Astrocyte (in vitro differentiated cells and primary cell): ENCODE measurements around the gene VEPH1.

Experiments used
- EZH2 ChIP-seq: IDR thresholded peaks from 2 replicates; pipeline ENCODE4 v1.6.1; 2012; ENCODE audit warnings: mild to moderate bottlenecking, low read length, inconsistent platforms; ENCODE audit not compliant: insufficient read depth
- TF ChIP-seq, protein P1 (sequence below): IDR thresholded peaks from 2 replicates; pipeline ENCODE4 v1.5.1; 2011; ENCODE audit warnings: low read depth, mild to moderate bottlenecking, inconsistent platforms, low read length, moderate library complexity; ENCODE audit not compliant: insufficient read depth

DNA sequence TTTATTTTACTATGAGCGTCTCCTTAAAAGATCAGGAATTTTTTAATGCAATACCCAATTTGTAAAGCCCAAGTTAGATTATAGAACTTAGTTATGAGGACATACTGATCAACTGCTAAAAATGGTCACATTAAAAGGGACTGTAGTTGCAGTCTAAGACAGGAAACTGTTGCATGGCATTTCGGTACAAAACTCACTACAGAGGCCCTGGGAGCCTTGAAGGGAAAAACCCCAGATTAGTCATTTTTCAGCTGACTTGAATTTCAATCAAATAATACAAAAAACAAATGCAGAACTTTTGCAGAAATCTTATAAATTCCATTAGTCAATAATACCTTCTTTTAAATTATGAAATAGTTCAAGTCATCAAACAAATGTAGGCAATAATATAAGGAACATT lies 73.5 kb downstream of the VEPH1 start:
- TF ChIP-seq, protein P1, sequence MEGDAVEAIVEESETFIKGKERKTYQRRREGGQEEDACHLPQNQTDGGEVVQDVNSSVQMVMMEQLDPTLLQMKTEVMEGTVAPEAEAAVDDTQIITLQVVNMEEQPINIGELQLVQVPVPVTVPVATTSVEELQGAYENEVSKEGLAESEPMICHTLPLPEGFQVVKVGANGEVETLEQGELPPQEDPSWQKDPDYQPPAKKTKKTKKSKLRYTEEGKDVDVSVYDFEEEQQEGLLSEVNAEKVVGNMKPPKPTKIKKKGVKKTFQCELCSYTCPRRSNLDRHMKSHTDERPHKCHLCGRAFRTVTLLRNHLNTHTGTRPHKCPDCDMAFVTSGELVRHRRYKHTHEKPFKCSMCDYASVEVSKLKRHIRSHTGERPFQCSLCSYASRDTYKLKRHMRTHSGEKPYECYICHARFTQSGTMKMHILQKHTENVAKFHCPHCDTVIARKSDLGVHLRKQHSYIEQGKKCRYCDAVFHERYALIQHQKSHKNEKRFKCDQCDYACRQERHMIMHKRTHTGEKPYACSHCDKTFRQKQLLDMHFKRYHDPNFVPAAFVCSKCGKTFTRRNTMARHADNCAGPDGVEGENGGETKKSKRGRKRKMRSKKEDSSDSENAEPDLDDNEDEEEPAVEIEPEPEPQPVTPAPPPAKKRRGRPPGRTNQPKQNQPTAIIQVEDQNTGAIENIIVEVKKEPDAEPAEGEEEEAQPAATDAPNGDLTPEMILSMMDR, result no peak
- TF ChIP-seq EZH2, result no peak
